NB4 (cell line): ENCODE measurements around the gene IL17RE.
"Not testable (repeated sequence)": the region's sequence is repeated elsewhere in the genome, so short reads cannot be mapped to it uniquely, and the experiment has no call there.

Experiments
- DNase-seq: peaks from one replicate; pipeline ENCODE4 v3.0.0; 2010; ENCODE audit warnings: low read depth
- H3K4me3 ChIP-seq: one replicate; pipeline ENCODE4 v1.5.1; 2011; ENCODE audit warnings: mild to moderate bottlenecking, low read depth, low read length, moderate library complexity
- MYC ChIP-seq: IDR thresholded peaks from 2 replicates; pipeline ENCODE4 v1.6.1; 2011; ENCODE audit warnings: low read depth, low read length
- POLR2A ChIP-seq: IDR thresholded peaks from 2 replicates; pipeline ENCODE4 v1.6.1; 2011; ENCODE audit warnings: mild to moderate bottlenecking; ENCODE audit not compliant: insufficient read length; ENCODE audit errors: extremely low read depth
- TF ChIP-seq, protein P1 (sequence below): IDR thresholded peaks from one replicate; pipeline ENCODE4 v1.5.1; 2012; ENCODE audit warnings: low read depth, low read length
- TF ChIP-seq, protein P2 (sequence below): IDR thresholded peaks from 2 replicates; pipeline ENCODE4 v1.6.1; 2011; ENCODE audit warnings: low read depth, low read length

IL17RE gene

DNA sequence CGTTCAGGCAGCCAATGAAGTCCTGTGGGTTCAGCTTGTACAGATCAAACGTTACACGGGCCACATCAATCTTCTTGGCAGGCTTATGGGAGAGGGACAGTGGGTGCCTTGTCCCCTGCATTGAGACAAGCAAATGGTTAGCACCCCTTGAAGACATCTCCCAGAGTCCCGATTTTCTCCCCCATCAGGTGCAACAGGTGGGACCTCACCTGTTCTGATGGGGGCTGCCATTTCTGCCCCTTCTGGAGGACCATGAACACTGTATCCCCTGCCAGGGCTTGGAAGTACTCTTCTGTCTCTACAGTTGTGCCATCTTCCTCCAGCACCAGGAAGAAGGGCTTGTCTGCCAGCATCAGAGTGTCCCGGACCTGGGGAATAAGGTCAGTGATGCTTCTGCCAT is 32.7 kb upstream of the IL17RE start:
- TF ChIP-seq, protein P1, sequence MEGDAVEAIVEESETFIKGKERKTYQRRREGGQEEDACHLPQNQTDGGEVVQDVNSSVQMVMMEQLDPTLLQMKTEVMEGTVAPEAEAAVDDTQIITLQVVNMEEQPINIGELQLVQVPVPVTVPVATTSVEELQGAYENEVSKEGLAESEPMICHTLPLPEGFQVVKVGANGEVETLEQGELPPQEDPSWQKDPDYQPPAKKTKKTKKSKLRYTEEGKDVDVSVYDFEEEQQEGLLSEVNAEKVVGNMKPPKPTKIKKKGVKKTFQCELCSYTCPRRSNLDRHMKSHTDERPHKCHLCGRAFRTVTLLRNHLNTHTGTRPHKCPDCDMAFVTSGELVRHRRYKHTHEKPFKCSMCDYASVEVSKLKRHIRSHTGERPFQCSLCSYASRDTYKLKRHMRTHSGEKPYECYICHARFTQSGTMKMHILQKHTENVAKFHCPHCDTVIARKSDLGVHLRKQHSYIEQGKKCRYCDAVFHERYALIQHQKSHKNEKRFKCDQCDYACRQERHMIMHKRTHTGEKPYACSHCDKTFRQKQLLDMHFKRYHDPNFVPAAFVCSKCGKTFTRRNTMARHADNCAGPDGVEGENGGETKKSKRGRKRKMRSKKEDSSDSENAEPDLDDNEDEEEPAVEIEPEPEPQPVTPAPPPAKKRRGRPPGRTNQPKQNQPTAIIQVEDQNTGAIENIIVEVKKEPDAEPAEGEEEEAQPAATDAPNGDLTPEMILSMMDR: no peak
- TF ChIP-seq, protein P2, sequence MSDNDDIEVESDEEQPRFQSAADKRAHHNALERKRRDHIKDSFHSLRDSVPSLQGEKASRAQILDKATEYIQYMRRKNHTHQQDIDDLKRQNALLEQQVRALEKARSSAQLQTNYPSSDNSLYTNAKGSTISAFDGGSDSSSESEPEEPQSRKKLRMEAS: no peak
- TF ChIP-seq MYC: no peak
- no peak for TF ChIP-seq POLR2A
- DNase-seq: no peak
- H3K4me3 ChIP-seq: no peak overlapping the region

DNA sequence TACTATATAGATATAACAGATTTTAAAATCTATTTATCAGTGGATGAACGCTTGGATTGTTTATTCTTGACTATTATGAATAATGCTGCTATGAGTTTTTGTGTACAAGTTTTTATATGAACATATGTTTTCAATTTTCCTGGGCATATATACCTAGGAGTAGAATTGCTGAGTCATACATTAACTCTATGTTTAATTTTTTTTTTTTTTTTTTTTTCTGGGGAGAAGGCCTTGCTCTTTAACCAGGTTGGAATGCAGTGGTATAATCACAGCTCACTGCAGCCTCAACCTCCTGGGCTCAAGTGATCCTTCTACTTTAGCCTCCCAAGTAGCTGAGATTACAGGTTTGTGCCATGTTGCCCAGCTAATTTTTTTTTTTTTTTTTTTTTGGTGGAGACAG is 31.7 kb upstream of the IL17RE start:
- TF ChIP-seq POLR2A: no peak
- TF ChIP-seq, protein P1: no peak
- TF ChIP-seq MYC: no peak
- TF ChIP-seq, protein P2: no peak
- no peak overlapping the region for H3K4me3 ChIP-seq

DNA sequence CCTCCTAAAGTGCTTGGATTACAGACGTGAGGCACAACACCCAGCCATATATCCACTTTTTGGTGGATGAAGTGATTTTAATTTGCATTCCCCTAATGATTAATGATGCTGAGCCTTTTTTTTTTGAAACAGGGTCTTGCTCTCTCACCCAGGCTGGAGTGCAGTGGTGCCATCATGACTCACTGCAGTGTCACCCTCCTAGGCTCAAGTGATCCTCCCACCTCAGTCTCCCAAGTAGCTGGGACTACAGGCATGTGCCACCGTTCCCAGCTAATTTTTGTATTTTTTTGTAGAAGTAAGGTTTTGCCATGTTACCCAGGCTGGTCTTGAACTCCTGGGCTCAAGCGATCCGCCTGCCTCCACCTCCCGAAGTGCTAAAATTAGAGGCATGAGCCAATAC is 30.6 kb upstream of the IL17RE start:
- not testable (repeated sequence) for DNase-seq

More for the DNA sequence above, 31.7 kb upstream of the IL17RE start:
- no peak for DNase-seq

DNA sequence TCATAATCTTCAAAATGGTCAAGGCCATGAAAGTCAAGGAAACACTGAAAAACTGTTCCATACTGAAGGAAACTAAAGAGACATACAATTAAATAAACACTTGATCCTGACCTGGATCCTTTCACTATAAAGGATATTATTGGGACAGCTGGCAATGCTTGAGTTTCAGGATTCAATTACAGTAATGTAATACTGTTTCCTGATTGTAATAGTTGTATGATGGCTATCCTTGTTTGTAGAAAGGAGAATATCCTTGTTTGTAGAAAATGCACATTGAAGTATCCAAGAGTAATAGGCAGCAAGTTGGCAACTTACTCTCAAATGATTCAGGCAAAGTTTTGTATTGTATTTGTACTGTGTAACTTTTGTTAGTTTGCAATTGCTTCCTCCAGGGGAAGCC is 27.2 kb upstream of the IL17RE start:
- no peak overlapping the region for H3K4me3 ChIP-seq
- DNase-seq: no peak
- TF ChIP-seq, protein P2: no peak
- TF ChIP-seq, protein P1: no peak
- TF ChIP-seq MYC: no peak
- TF ChIP-seq POLR2A: no peak

More for the DNA sequence above, 30.6 kb upstream of the IL17RE start:
- not testable (repeated sequence) for H3K4me3 ChIP-seq

DNA sequence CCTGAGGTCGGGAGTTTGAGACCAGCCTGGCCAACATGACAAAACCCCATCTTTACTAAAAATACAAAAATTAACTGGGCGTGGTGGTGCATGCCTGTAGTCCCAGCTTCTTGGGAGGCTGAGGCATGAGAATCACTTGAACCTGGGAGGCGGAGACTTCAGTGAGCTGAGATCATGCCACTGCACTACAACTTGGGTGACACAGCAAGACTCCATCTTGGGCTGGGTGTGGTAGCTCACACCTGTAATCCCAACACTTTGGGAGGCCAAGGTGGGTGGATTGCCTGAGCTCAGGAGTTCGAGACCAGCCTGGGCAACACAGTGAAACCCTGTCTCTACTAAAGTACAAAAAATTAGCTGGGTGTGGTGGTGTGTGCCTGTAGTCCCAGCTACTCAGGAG is 26.4 kb upstream of the IL17RE start:
- not testable (repeated sequence) for DNase-seq, H3K4me3 ChIP-seq

DNA sequence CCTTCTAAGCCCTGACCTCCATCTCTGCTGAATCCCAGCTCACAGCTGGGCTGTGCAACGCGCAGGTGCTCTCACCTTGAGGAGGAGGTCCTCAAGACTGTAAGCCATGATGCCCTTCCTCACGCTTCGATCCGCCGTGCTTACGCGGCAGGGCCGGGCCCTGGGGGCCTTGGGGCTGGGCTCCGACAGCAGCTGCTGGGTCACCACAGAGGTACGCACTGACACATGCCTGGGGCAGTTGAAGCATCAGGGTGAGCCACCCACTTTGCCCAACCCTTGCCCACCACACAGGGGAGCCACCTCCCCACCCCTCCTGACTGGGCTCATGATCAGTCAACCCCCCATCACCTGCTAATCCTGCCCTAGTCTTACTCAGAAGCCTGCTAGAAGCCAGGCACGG is 25.7 kb upstream of the IL17RE start:
- H3K4me3 ChIP-seq: no peak overlapping the region
- DNase-seq: no peak
- TF ChIP-seq POLR2A: no peak
- no peak for TF ChIP-seq MYC
- TF ChIP-seq, protein P2: no peak
- TF ChIP-seq, protein P1: no peak

DNA sequence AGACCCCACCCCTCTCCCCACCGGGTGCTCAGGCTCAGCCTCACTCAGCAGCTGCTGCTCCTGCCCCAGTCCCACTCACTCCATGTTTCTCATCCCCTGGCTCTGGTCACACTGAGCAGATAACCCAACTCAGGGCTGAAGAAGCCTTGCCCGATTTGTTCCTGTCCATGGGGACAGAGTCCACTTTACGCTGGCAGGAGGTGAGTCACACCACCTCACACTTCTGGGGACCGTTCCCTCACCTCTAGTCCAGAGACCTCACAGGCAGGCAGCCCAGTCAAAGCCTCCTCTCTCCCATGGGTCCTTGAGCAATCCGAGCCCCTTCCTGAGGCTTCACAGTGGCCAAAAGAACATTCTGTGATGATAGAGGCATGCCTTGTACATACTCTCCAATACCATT is 23.9 kb upstream of the IL17RE start:
- TF ChIP-seq POLR2A: no peak
- TF ChIP-seq, protein P2: no peak
- DNase-seq: no peak
- H3K4me3 ChIP-seq: no peak overlapping the region
